Kidney (tissue), 14 donors: ENCODE measurements around the gene HNRNPUL1. TPM values are rescaled to one million over a fixed set of nuclear protein-coding genes. Genes with fewer than 3 reads are reported as not detected.

Experiments used
- DNase-seq, 5 donors: peaks; one replicate each; pipeline ENCODE4 v3.0.0-alpha.2; 2013 to 2020
- FAIRE-seq: peaks from 2 replicates; lab custom pipeline; 2012; peaks lifted over from hg19 to GRCh38; lab: Jason Lieb, UNC
- H3K27ac ChIP-seq, 2 donors: one replicate each; pipeline ENCODE4 v1.7.0; 2013; ENCODE audit warnings: low read depth in 2 of 2, low read length in 2 of 2, inconsistent platforms in 1 of 2
- H3K27me3 ChIP-seq: one replicate; pipeline ENCODE4 v1.7.1; 2013; ENCODE audit warnings: low read length, inconsistent platforms; ENCODE audit not compliant: control insufficient read depth, insufficient read depth
- H3K36me3 ChIP-seq, 3 donors: one replicate each; pipeline versions ENCODE4 v1.7.0 to v1.7.1; 2013; ENCODE audit warnings: low read length in 3 of 3, control low read depth in 1 of 3, inconsistent platforms in 1 of 3; ENCODE audit not compliant: insufficient read depth in 3 of 3, control insufficient read depth in 2 of 3
- H3K4me1 ChIP-seq, 3 donors: one replicate each; pipeline versions ENCODE4 v1.7.0 to v1.7.1; 2013; ENCODE audit warnings: low read length in 3 of 3, inconsistent platforms in 1 of 3, low read depth in 1 of 3; ENCODE audit not compliant: control insufficient read depth in 2 of 3, insufficient read depth in 2 of 3
- H3K4me3 ChIP-seq, 3 donors: one replicate each; pipeline versions ENCODE4 v1.7.0 to v1.8.1; 2013; ENCODE audit warnings: low read length in 3 of 3, control low read depth in 1 of 3, inconsistent platforms in 1 of 3
- H3K9ac ChIP-seq, 3 donors: one replicate each; pipeline versions ENCODE4 v1.7.0 to v1.7.1; 2013; ENCODE audit warnings: low read length in 3 of 3, control low read depth in 1 of 3, inconsistent platforms in 1 of 3
- H3K9me3 ChIP-seq, 3 donors: one replicate each; pipeline versions ENCODE4 v1.7.0 to v1.7.1; 2013; ENCODE audit warnings: low read length in 3 of 3, control low read depth in 1 of 3, inconsistent platforms in 1 of 3; ENCODE audit not compliant: control insufficient read depth in 2 of 3, insufficient read depth in 1 of 3
- CTCF ChIP-seq: IDR thresholded peaks from 3 replicates; pipeline ENCODE4 v1.5.1; 2012; ENCODE audit warnings: mild to moderate bottlenecking, moderate library complexity, borderline replicate concordance; ENCODE audit not compliant: insufficient read depth; ENCODE audit errors: extremely low read depth
- intact Hi-C: fragments of 100-400 bp; cut with DNase I; formaldehyde crosslinking; loops from one replicate; pipeline ENCODE4 v1.11.1; 2022
- polyA plus RNA-seq: library from polyadenylated mRNA; stranded (reverse); fragments of 350-450 nt; fragmentation: Illumina TruSeq; extraction: RNeasy Lipid Tissue Mini Kit (QIAGEN cat#74804); gene quantifications from one replicate; pipeline ENCODE4 v1.2.3, GENCODE V29; 2014; ENCODE audit warnings: low read depth, low replicate concordance; ENCODE audit not compliant: insufficient read depth
- total RNA-seq: library from RNA; stranded (reverse); fragmentation: NEBNext Ultra II Directional; extraction: Animal tissue kit (Norgen Biotek cat#: 25700); gene quantifications from one replicate; pipeline ENCODE4 v1.2.1, GENCODE V29; 2021
- donor health status: control.
- donor health status: control.
- donor health status: control.
- donor health status: control.
- donor health status: control.
- donor health status: DM: yes; HTN: yes; CAD: no.
- donor health status: Normal renal cell carcinoma (clear cell type).

HNRNPUL1 gene
- total and polyA plus RNA-seq, 2 donors from 2014 or later, result 51.0 to 182 TPM

GRCh38 chr19:41322451-41322850, 58.3 kb downstream of the HNRNPUL1 start:
- peaks cover 0 to 18% (median 13%) of the 10 kb centered on the region in 3 donors for H3K36me3 ChIP-seq
- intact Hi-C loops, result no loop called here
- H3K9ac ChIP-seq, result no peak overlapping the region
- DNase-seq, result no peak
- H3K4me1 ChIP-seq, result peaks cover 9 to 51% (median 30%) of the 10 kb centered on the region in 3 donors
- no peaks in the 10 kb centered on the region for H3K27me3 ChIP-seq
- H3K9me3 ChIP-seq, result no peaks in the 10 kb centered on the region
- H3K4me3 ChIP-seq, result no peak overlapping the region
- H3K27ac ChIP-seq, result peak overlapping the region; percentile 70 to 76
- no peak for TF ChIP-seq CTCF
- no peak for FAIRE-seq

- intact Hi-C loops, result no loop called here
- H3K4me3 ChIP-seq, result no peak overlapping the region
These were observed 58.9 kb downstream of the HNRNPUL1 start for GRCh38 chr19:41323023-41323422.

DNA sequence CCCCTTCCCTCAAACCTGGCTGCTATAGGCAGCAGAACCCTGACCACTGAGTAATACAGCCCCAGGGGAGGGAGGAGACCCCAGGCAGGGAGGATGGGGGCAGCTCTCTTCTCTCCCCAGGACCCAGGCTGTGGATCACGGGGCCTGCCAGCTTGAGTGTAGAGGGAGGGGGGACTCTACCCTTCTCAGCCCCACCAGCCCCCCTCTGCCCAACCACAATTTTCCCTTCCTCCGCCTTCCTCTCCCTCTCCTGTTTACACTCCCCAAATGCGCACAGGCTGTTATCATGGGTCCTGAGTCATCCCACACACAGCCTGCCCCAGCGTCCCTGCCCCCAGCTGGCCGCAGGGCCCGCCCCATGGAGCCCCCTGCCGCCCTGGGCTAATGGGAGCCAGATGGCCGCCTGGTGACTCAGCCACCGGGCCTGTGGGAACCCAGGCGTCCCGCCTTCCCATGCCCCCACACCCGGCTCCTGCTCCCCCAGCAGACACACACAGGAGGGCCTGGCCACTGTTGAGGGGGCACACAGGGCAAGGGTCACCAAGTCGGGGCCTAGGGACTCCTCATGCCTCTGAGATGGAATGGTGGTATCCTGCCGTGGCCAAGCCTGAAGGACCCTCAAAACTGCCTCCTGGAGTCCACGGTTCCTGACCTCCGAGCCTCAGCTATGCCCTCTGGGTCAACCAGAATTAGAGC, 59.4 kb downstream of the HNRNPUL1 start:
- Histone ChIP-seq H3K27ac (peak overlapping the region; percentile 70 to 76), H3K9me3 (no peaks in the 10 kb centered on the region), H3K27me3 (no peaks in the 10 kb centered on the region), H3K4me1 (peaks cover 9 to 61% (median 35%) of the 10 kb centered on the region in 3 donors), H3K36me3 (peaks cover 0 to 13% (median 13%) of the 10 kb centered on the region in 3 donors), H3K9ac (peak overlapping the region in 1 of 3 donors; percentile 46), H3K4me3 (no peak overlapping the region)
- no peak for TF ChIP-seq CTCF
- FAIRE-seq (no peak), DNase-seq (peak in 1 of 5 donors; percentile 89)
- intact Hi-C loops, result no loop called here

More at GRCh38 chr19:41323023-41323422, 58.9 kb downstream of the HNRNPUL1 start:
- H3K4me1 ChIP-seq, result peaks cover 9 to 56% (median 33%) of the 10 kb centered on the region in 3 donors
- peaks cover 0 to 18% (median 13%) of the 10 kb centered on the region in 3 donors for H3K36me3 ChIP-seq
- DNase-seq (peak in 1 of 5 donors; percentile 77), FAIRE-seq (no peak)
- H3K9ac ChIP-seq, result peak overlapping the region in 1 of 3 donors; percentile 46
- H3K27me3 ChIP-seq, result no peaks in the 10 kb centered on the region
- H3K27ac ChIP-seq, result peak overlapping the region; percentile 70 to 76
- H3K9me3 ChIP-seq, result no peaks in the 10 kb centered on the region
- no peak for TF ChIP-seq CTCF
